GM10248 (cell line): ENCODE data around the gene RNF26.

Source experiments
- CTCF ChIA-PET: fragments of 300-600 bp; sonication (Branson Sonifier 250); formaldehyde crosslinking; extraction: SDS; loops from one replicate; lab custom pipeline; 2021; ENCODE audit warnings: antibody characterized with exemption; lab: Yijun Ruan, JAX
- POLR2A ChIA-PET: fragments of 350-650 bp; sonication (Branson Sonifier 250); formaldehyde crosslinking; extraction: SDS; loops from one replicate; lab custom pipeline; 2020; ENCODE audit warnings: antibody characterized with exemption; lab: Yijun Ruan, JAX
- DNase-seq: peaks from one replicate; pipeline ENCODE4 v3.0.0; 2012; ENCODE audit errors: extremely low spot score
- TF ChIP-seq, protein P1 (sequence below): IDR thresholded peaks from 2 replicates; pipeline ENCODE4 v1.5.1; 2012; ENCODE audit warnings: mild to moderate bottlenecking, low read depth; ENCODE audit errors: extremely low read depth, missing control alignments, control extremely low read depth

The RNF26 gene

DNA sequence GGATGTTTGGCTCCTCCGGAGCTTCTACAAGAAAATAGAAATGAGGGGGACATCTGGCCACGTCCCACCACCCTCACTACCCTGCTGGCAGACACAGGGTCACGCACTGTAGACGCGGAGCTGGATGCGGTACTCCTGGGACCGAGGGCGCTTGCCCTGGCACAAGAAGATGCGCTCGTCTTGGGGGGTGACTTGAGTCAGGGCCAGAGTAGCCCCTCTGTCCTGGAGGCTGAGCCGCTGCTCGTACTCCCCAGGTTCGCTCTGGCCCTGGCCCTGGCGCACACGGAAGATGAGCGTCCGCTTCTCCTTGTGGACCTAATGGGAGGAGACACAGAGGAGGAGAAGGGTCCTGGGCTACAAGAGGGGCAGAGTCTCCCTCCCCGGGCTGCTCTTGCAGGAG, 19.6 kb upstream of the RNF26 start:
- DNase-seq: no peak
- ChIA-PET POLR2A (no interaction called here), CTCF (interaction anchor here (1.0 to 3.9 kb wide), 6 partner anchors 8 to 169 kb away, joined by 4 to 41 read pairs (median 6); no protein-coding TSS in a partner anchor)

GRCh38 chr11:119315131-119316015, 19.0 kb upstream of the RNF26 start:
- no peak for DNase-seq
- TF ChIP-seq, protein P1, sequence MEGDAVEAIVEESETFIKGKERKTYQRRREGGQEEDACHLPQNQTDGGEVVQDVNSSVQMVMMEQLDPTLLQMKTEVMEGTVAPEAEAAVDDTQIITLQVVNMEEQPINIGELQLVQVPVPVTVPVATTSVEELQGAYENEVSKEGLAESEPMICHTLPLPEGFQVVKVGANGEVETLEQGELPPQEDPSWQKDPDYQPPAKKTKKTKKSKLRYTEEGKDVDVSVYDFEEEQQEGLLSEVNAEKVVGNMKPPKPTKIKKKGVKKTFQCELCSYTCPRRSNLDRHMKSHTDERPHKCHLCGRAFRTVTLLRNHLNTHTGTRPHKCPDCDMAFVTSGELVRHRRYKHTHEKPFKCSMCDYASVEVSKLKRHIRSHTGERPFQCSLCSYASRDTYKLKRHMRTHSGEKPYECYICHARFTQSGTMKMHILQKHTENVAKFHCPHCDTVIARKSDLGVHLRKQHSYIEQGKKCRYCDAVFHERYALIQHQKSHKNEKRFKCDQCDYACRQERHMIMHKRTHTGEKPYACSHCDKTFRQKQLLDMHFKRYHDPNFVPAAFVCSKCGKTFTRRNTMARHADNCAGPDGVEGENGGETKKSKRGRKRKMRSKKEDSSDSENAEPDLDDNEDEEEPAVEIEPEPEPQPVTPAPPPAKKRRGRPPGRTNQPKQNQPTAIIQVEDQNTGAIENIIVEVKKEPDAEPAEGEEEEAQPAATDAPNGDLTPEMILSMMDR: no peak
- POLR2A ChIA-PET: no interaction called here
- CTCF ChIA-PET: interaction anchor here (0.9 to 3.9 kb wide), 7 partner anchors 7 to 170 kb away, joined by 3 to 41 read pairs (median 5); no protein-coding TSS in a partner anchor

More for the DNA sequence above, 19.6 kb upstream of the RNF26 start:
- TF ChIP-seq, protein P1: no peak

- TF ChIP-seq, protein P1: no peak
- ChIA-PET POLR2A (no interaction called here), CTCF (interaction anchor here (0.9 to 3.9 kb wide), 7 partner anchors 6 to 170 kb away, joined by 3 to 41 read pairs (median 6); no protein-coding TSS in a partner anchor)
- DNase-seq: no peak
These were observed 18.2 kb upstream of the RNF26 start for GRCh38 chr11:119316016-119316728.

DNA sequence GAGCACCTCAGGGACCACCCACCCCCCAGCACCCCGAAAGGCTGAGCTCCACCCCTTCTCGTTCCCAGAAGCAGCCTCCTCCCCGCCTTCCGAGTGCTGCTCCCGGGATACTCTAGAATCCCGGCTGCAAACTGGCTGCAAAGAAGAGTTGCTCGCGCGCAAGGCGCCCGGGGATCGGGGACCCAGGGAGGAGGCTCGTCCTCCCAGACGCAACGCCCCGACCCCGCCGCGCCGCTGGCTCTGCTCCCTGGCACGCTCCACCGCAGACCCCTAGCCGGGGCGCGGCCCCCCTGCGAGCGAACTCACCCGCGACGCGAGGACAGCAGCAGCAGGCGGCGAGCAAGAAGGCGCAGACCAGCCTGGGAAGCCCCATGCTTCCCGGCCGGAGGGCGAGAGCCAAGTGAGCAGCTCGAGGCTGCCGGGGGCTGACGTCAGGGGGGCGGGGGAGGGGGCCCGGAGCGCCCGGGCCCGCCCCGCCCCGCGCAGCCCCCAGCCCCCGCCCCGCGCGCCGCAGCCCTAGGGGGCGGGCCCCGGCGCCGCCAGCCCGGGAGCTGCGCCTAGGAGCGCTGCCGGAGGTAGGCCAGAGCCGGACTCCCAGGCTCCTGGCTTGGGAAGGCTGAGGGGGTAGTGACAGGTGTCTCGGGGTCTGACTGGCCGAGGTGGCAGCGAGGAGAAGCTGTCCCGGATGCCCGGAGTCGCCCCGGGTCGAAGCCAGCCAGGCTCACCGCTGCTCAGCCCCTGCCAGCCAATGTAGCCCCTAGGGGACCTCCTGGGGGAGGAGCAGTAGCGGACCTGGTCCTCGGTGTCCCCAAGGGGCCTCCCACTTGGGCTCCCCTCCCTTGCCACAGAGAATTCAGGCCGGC, 17.4 kb upstream of the RNF26 start, which contains the start of gene MCAM:
Gene MCAM, minus strand, starts transcription at position 402 of the 863 bp plus-strand sequence. Its CDS starts 29 bp downstream, at position 373.
- DNase-seq: no peak

GRCh38 chr11:119317592-119318239, 16.6 kb upstream of the RNF26 start:
- TF ChIP-seq, protein P1: no peak
- ChIA-PET POLR2A (interaction anchor here (1.4 kb wide), 1 partner anchor 9 kb away, joined by 4 read pairs; no protein-coding TSS in a partner anchor), CTCF (interaction anchor here (1.6 kb wide), 1 partner anchor 8 kb away, joined by 6 read pairs; no protein-coding TSS in a partner anchor)
- no peak for DNase-seq

More for the DNA sequence above, 17.4 kb upstream of the RNF26 start, which contains the start of gene MCAM:
- TF ChIP-seq, protein P1: no peak
- CTCF ChIA-PET: interaction anchor here (1.2 to 2.2 kb wide), 4 partner anchors 9 to 171 kb away, joined by 3 to 7 read pairs (median 6); no protein-coding TSS in a partner anchor
- POLR2A ChIA-PET: interaction anchor here (1.4 kb wide), 1 partner anchor 9 kb away, joined by 4 read pairs; no protein-coding TSS in a partner anchor
